ENCODE data around the gene HSPG2. TPM values are rescaled to one million over a fixed set of nuclear protein-coding genes. Genes with fewer than 3 reads are reported as not detected.

Gene HSPG2
- total and polyA plus RNA-seq, 2 of the 8 experiments (the other 6 are each of a cell fraction or from before 2014, with no cell fraction given) = 17.8 to 111 TPM

GRCh38 chr1:21891081-21891480 lies 46.0 kb downstream of the HSPG2 start:
- Histone ChIP-seq H3K23me2 (ENCODE audit: low read depth, low read length) (no peaks in the 10 kb centered on the region; the same call in 1 of the 2 replicates), H3K4me1 (replicated peaks in 1 of 4; ENCODE audit: control insufficient read depth in 3 of 4, insufficient read depth in 4 of 4, low read length in 3 of 4) (no peaks in the 10 kb centered on the region), H3K23ac (ENCODE audit: insufficient read length) (no peak overlapping the region), H3K4me3 (ENCODE audit: extremely low read depth in 1 of 4, insufficient read depth in 2 of 4, low read depth in 3 of 4, low read length in 4 of 4) (no peak overlapping the region), H4K20me1 (replicated peaks in 1 of 2; ENCODE audit: control insufficient read depth in 1 of 2, insufficient read depth in 2 of 2, low read length in 2 of 2) (peaks cover 3 to 8% of the 10 kb centered on the region in 2 experiments), H3K14ac (ENCODE audit: insufficient read length) (no peak overlapping the region), H3K56ac (replicated peaks; ENCODE audit: insufficient read length, low read depth, low read length) (no peak overlapping the region), H2AFZ (ENCODE audit: low read length) (no peak overlapping the region), H3K4me2 (ENCODE audit: insufficient read depth in 1 of 2, low read depth in 2 of 2, low read length in 2 of 2) (no peak overlapping the region), H3K27me3 (replicated peaks in 1 of 4; ENCODE audit: control insufficient read depth in 3 of 4, extremely low read depth in 1 of 4, insufficient read depth in 3 of 4, low read length in 3 of 4) (no peaks in the 10 kb centered on the region), H2BK15ac (ENCODE audit: low read length) (no peak overlapping the region), H2BK120ac (replicated peaks; ENCODE audit: low read depth, low read length) (no peak overlapping the region), H3K18ac (ENCODE audit: extremely low read depth, low read length) (no peak overlapping the region), H3K79me2 (ENCODE audit: control insufficient read depth in 1 of 2, insufficient read depth in 2 of 2, low read length in 2 of 2) (no peaks in the 10 kb centered on the region), H3K36me3 (ENCODE audit: control insufficient read depth in 2 of 4, insufficient read depth in 4 of 4, low read length in 3 of 4) (peaks cover 10 to 37% (median 21%) of the 10 kb centered on the region in 4 experiments), H3K4ac (replicated peaks; ENCODE audit: insufficient read length, low read depth, low read length) (no peak overlapping the region), H2BK5ac (ENCODE audit: low read depth, low read length) (no peak overlapping the region), H3K9ac (replicated peaks in 1 of 4; ENCODE audit: extremely low read depth in 1 of 4, low read depth in 3 of 4, low read length in 3 of 4) (no peak overlapping the region), H2BK20ac (ENCODE audit: low read length) (no peak overlapping the region), H4K5ac (ENCODE audit: insufficient read length, low read depth, low read length) (no peak overlapping the region), H3K27ac (ENCODE audit: low read depth, low read length) (no peak overlapping the region), H2BK12ac (ENCODE audit: low read depth, low read length) (no peak overlapping the region), H3K9me3 (ENCODE audit: insufficient read depth in 2 of 2, low read depth in 1 of 2, low read length in 1 of 2) (no peaks in the 10 kb centered on the region), H2AK5ac (ENCODE audit: low read depth, low read length) (no peak overlapping the region), H4K91ac (replicated peaks; ENCODE audit: insufficient read length, low read length) (no peak overlapping the region), H3K79me1 (ENCODE audit: low read depth, low read length) (no peaks in the 10 kb centered on the region), H4K8ac (ENCODE audit: extremely low read depth, insufficient read depth, low read length) (no peak overlapping the region)
- 94% methylated on average over 6 of the region's 6 CpGs; no CpG with 5 or more reads in 1 of the 2 experiments for WGBS, 2 experiments (ENCODE audit: extremely low coverage in 1 of 2, insufficient coverage in 1 of 2, insufficient read length in 1 of 2, insufficient replicate concordance in 2 of 2, low coverage in 1 of 2, low lambda C conversion rate in 2 of 2, missing lambda C conversion rate in 1 of 2)
- DNase-seq (ENCODE audit: low read depth in 1 of 2, low spot score in 2 of 2) (no peak), FAIRE-seq (no peak)
- ChIA-PET CTCF (ENCODE audit: partially characterized antibody) (interaction anchor here (0.6 kb wide), 1 partner anchor 1522 kb away, joined by 3 read pairs; no protein-coding TSS in a partner anchor), POLR2A (ENCODE audit: partially characterized antibody) (interaction anchor here (0.9 to 1.2 kb wide), 2 partner anchors 18 to 25 kb away, joined by 3 to 4 read pairs; no protein-coding TSS in a partner anchor)
- TF ChIP-seq HDAC6 (IDR thresholded peaks at IDR 0.05; ENCODE audit: low read depth, low read length) (no peak), TBP (IDR thresholded peaks at IDR 0.05; ENCODE audit: low read depth, low read length) (no peak), E2F6 (IDR thresholded peaks at IDR 0.05) (no peak), FOSL1 (IDR thresholded peaks at IDR 0.05; ENCODE audit: insufficient read depth, low read depth, low read length) (no peak), CBX5 (IDR thresholded peaks at IDR 0.05; ENCODE audit: low read depth, low read length) (no peak), CREB1 (IDR thresholded peaks at IDR 0.05) (no peak), CHD1 (IDR thresholded peaks at IDR 0.05; ENCODE audit: low read depth, low read length) (no peak), SIRT6 (IDR thresholded peaks at IDR 0.05; ENCODE audit: low read length) (no peak), RAD21 (IDR thresholded peaks at IDR 0.05 in 1 of 2, conservative IDR thresholded peaks at IDR 0.05 in 1 of 2; ENCODE audit: low read depth in 2 of 2, low read length in 2 of 2) (no peak), EGR1 (IDR thresholded peaks at IDR 0.05; ENCODE audit: borderline replicate concordance, low read depth, low read length) (no peak), RFX5 (IDR thresholded peaks at IDR 0.05; ENCODE audit: borderline replicate concordance, low read depth, low read length) (no peak), CTBP2 (IDR thresholded peaks at IDR 0.05; ENCODE audit: borderline replicate concordance, insufficient read depth, insufficient read length, low read length) (no peak), RXRA (IDR thresholded peaks at IDR 0.05; ENCODE audit: insufficient read depth, low read depth, low read length) (no peak), JUN (IDR thresholded peaks at IDR 0.05; ENCODE audit: low read depth, low read length) (no peak)
